ENCODE measurements around the gene QKI.

DNA sequence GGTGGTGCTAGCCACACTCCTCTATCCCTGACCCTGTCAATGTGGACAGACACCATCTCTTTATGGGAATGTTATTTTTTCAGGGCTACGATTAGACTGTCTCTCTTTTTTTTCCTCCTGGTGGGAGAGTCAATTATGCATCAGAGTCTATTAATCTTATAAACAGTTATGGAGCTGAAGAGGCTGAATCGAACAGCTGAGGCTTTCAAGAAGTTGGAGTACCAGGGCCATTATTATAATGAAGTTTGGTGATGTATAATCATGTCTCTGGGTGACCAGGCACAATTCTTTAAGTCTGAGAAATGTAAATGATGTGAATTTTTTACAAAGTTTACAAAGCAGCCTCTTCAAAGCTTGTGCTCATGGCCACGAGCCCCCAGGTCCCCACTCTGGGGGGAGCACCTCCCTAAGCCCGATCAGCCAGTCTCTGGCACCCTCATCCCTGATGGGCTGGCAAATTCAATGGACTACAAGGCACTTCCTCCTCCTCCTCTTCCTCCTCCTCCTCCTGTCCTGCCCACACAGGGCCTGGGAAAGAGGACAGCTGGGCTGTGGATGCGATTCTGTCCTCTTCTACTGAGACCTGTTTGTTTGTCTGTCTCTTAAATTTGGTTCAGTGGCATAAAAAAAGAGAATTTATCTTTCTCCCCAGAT lies 43.9 kb upstream of the QKI start:
- TF ChIP-seq POLR2A (IDR thresholded peaks at IDR 0.05; ENCODE audit: control extremely low read depth in 1 of 2, low read depth in 2 of 2, low read length in 2 of 2) (no peak), POLR2AphosphoS5 (IDR thresholded peaks at IDR 0.05; ENCODE audit: low read depth, low read length) (no peak), SIX5 (IDR thresholded peaks at IDR 0.05; ENCODE audit: low read depth, low read length) (no peak), EZH2 (IDR thresholded peaks at IDR 0.05; ENCODE audit: low read depth, low read length, severe bottlenecking) (no peak), HDAC2 (IDR thresholded peaks at IDR 0.05; ENCODE audit: borderline replicate concordance in 1 of 2, low read depth in 2 of 2, low read length in 2 of 2) (no peak), SP1 (IDR thresholded peaks at IDR 0.05; ENCODE audit: low read depth, low read length) (no peak), EP300 (IDR thresholded peaks at IDR 0.05; ENCODE audit: borderline replicate concordance in 1 of 2, low read depth in 2 of 2, low read length in 2 of 2) (no peak), RAD21 (IDR thresholded peaks at IDR 0.05 in 1 of 2, conservative IDR thresholded peaks at IDR 0.05 in 1 of 2; ENCODE audit: low read depth in 2 of 2, low read length in 2 of 2) (no peak), CHD2 (IDR thresholded peaks at IDR 0.05; ENCODE audit: low read length) (no peak), JUND (IDR thresholded peaks at IDR 0.05; ENCODE audit: low read length) (no peak), KDM1A (IDR thresholded peaks at IDR 0.05; ENCODE audit: borderline replicate concordance, low read length) (no peak)
- TF ChIP-seq, protein P1, sequence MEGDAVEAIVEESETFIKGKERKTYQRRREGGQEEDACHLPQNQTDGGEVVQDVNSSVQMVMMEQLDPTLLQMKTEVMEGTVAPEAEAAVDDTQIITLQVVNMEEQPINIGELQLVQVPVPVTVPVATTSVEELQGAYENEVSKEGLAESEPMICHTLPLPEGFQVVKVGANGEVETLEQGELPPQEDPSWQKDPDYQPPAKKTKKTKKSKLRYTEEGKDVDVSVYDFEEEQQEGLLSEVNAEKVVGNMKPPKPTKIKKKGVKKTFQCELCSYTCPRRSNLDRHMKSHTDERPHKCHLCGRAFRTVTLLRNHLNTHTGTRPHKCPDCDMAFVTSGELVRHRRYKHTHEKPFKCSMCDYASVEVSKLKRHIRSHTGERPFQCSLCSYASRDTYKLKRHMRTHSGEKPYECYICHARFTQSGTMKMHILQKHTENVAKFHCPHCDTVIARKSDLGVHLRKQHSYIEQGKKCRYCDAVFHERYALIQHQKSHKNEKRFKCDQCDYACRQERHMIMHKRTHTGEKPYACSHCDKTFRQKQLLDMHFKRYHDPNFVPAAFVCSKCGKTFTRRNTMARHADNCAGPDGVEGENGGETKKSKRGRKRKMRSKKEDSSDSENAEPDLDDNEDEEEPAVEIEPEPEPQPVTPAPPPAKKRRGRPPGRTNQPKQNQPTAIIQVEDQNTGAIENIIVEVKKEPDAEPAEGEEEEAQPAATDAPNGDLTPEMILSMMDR (IDR thresholded peaks at IDR 0.05; ENCODE audit: control extremely low read depth in 1 of 3, insufficient read depth in 1 of 3, low read depth in 1 of 3, low read length in 3 of 3) = no peak
